Coronary artery (tissue), 2 donors: ENCODE data around the gene SPEN.

Experiments
- DNase-seq: peaks from one replicate; pipeline ENCODE4 v3.0.0-alpha.2; 2017; ENCODE audit warnings: low spot score
- H3K27ac ChIP-seq, 2 donors: fragments of 200-600 bp; sonication (generic); one replicate each; pipeline ENCODE4 v1.5.1; 2016 to 2019
- H3K4me3 ChIP-seq: fragments of 200-600 bp; sonication (generic); 2 replicates; pipeline ENCODE4 v1.5.1; 2016; ENCODE audit warnings: mild to moderate bottlenecking, moderate library complexity
- TF ChIP-seq, protein P1 (sequence below): fragments of 200-600 bp; sonication (generic); IDR thresholded peaks from one replicate; pipeline ENCODE4 v1.5.1; 2019; ENCODE audit warnings: antibody characterized with exemption

The SPEN gene

GRCh38 chr1:15933684-15934083, 86.2 kb downstream of the SPEN start:
- H3K27ac ChIP-seq: no peak overlapping the region
- TF ChIP-seq, protein P1, sequence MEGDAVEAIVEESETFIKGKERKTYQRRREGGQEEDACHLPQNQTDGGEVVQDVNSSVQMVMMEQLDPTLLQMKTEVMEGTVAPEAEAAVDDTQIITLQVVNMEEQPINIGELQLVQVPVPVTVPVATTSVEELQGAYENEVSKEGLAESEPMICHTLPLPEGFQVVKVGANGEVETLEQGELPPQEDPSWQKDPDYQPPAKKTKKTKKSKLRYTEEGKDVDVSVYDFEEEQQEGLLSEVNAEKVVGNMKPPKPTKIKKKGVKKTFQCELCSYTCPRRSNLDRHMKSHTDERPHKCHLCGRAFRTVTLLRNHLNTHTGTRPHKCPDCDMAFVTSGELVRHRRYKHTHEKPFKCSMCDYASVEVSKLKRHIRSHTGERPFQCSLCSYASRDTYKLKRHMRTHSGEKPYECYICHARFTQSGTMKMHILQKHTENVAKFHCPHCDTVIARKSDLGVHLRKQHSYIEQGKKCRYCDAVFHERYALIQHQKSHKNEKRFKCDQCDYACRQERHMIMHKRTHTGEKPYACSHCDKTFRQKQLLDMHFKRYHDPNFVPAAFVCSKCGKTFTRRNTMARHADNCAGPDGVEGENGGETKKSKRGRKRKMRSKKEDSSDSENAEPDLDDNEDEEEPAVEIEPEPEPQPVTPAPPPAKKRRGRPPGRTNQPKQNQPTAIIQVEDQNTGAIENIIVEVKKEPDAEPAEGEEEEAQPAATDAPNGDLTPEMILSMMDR: no peak
- DNase-seq: no peak
- H3K4me3 ChIP-seq: no peak overlapping the region

GRCh38 chr1:15934211-15935055, 86.9 kb downstream of the SPEN start:
- Histone ChIP-seq H3K27ac (no peak overlapping the region), H3K4me3 (no peak overlapping the region)
- DNase-seq: no peak
- TF ChIP-seq, protein P1: no peak

GRCh38 chr1:15935056-15935950, 87.8 kb downstream of the SPEN start:
- TF ChIP-seq, protein P1: no peak
- Histone ChIP-seq H3K4me3 (no peak overlapping the region), H3K27ac (no peak overlapping the region)
- DNase-seq: no peak

- DNase-seq: no peak
- H3K27ac ChIP-seq: no peak overlapping the region
- TF ChIP-seq, protein P1: no peak
- H3K4me3 ChIP-seq: no peak overlapping the region
Observed at GRCh38 chr1:15936025-15936424, 88.5 kb downstream of the SPEN start.

GRCh38 chr1:15937146-15937545, 89.6 kb downstream of the SPEN start:
- TF ChIP-seq, protein P1: no peak
- no peak for DNase-seq
- H3K27ac ChIP-seq: peak overlapping the region in 1 of 2 donors; percentile 59
- no peak overlapping the region for H3K4me3 ChIP-seq

DNA sequence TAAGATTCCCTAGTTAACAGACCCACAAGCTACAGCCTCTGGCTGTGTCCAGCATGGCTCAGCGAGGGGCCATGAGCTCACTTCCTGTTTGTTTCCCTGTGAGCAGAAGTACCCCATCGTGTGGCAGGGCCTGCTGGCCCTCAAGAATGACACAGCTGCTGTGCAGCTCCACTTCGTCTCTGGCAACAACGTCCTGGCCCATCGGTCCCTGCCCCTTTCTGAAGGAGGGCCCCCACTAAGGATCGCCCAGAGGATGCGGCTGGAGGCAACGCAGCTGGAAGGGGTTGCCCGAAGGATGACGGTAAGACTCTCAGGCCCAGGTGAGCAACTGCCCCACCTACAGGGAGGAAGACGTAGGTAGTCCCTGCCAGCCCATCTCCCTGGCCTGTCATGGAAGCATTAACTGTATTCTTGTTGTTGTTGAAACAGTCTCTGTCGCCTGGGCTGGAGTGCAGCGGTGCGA, 90.2 kb downstream of the SPEN start:
- no peak for DNase-seq
- TF ChIP-seq, protein P1: no peak
- Histone ChIP-seq H3K4me3 (no peak overlapping the region), H3K27ac (peak overlapping the region in 1 of 2 donors; percentile 59)
